HG02840 (cell line): Measurements from ENCODE around the gene OR52B2.

ENCODE experiments used
- ATAC-seq: cut with Tn5 transposase; IDR thresholded peaks from one replicate; pipeline ENCODE4 v1.9.1; 2021; ENCODE audit warnings: mild to moderate bottlenecking, moderate library complexity, moderate number of reproducible peaks; ENCODE audit not compliant: unreplicated experiment, low FRiP score

The OR52B2 gene

GRCh38 chr11:6170226-6170625 lies at the start of gene OR52B2:
Gene OR52B2 (minus strand): TSS chr11:6170326. CDS start chr11:6170326, 0 bp downstream.
- ATAC-seq: no peak

- ATAC-seq: no peak
These were observed 49.2 kb upstream of the OR52B2 start for GRCh38 chr11:6219359-6219758.

- no peak for ATAC-seq
These were observed 47.6 kb upstream of the OR52B2 start for GRCh38 chr11:6217722-6218121.

- no peak for ATAC-seq
These were observed 46.4 kb upstream of the OR52B2 start for GRCh38 chr11:6216501-6216900.

GRCh38 chr11:6214530-6214929 lies 44.4 kb upstream of the OR52B2 start:
- ATAC-seq: no peak

GRCh38 chr11:6210274-6210955 lies 40.3 kb upstream of the OR52B2 start:
- no peak for ATAC-seq

- ATAC-seq: no peak
These were observed 39.7 kb upstream of the OR52B2 start for GRCh38 chr11:6209801-6210200.

GRCh38 chr11:6206456-6207180 lies 36.5 kb upstream of the OR52B2 start:
- no peak for ATAC-seq

GRCh38 chr11:6205366-6205765 lies 35.2 kb upstream of the OR52B2 start, which contains the start of gene C11orf42:
Gene C11orf42 (plus strand): TSS chr11:6205557. CDS start chr11:6205616, 59 bp downstream.
- no peak for ATAC-seq

GRCh38 chr11:6204706-6205105 lies 34.6 kb upstream of the OR52B2 start:
- ATAC-seq: no peak

- ATAC-seq: no peak
These were observed 33.2 kb upstream of the OR52B2 start for GRCh38 chr11:6203327-6203726.

GRCh38 chr11:6202041-6202440 lies 31.9 kb upstream of the OR52B2 start:
- ATAC-seq: no peak

- no peak for ATAC-seq
These were observed 31.4 kb upstream of the OR52B2 start for GRCh38 chr11:6201481-6201880.

- no peak for ATAC-seq
These were observed 30.8 kb upstream of the OR52B2 start for GRCh38 chr11:6200975-6201374.

- ATAC-seq: no peak
These were observed 29.2 kb upstream of the OR52B2 start, which contains the start of gene OR52W1 for GRCh38 chr11:6199174-6199810. Gene OR52W1 (plus strand): TSS chr11:6199224. CDS start chr11:6199224, 0 bp downstream.

GRCh38 chr11:6197466-6198200 lies 27.5 kb upstream of the OR52B2 start:
- ATAC-seq: no peak

GRCh38 chr11:6196396-6196795 lies 26.3 kb upstream of the OR52B2 start:
- no peak for ATAC-seq

- ATAC-seq: no peak
These were observed 24.0 kb upstream of the OR52B2 start for GRCh38 chr11:6194065-6194581.

GRCh38 chr11:6191742-6192141 lies 21.6 kb upstream of the OR52B2 start:
- no peak for ATAC-seq

GRCh38 chr11:6175440-6175839 lies 5.3 kb upstream of the OR52B2 start:
- ATAC-seq: no peak
